GM10248 (cell line): ENCODE results near the gene UBN1.

Source experiments
- CTCF ChIA-PET: fragments of 300-600 bp; sonication (Branson Sonifier 250); formaldehyde crosslinking; extraction: SDS; loops from one replicate; lab custom pipeline; 2021; ENCODE audit warnings: antibody characterized with exemption; lab: Yijun Ruan, JAX
- POLR2A ChIA-PET: fragments of 350-650 bp; sonication (Branson Sonifier 250); formaldehyde crosslinking; extraction: SDS; loops from one replicate; lab custom pipeline; 2020; ENCODE audit warnings: antibody characterized with exemption; lab: Yijun Ruan, JAX
- DNase-seq: peaks from one replicate; pipeline ENCODE4 v3.0.0; 2012; ENCODE audit errors: extremely low spot score
- TF ChIP-seq, protein P1 (sequence below): IDR thresholded peaks from 2 replicates; pipeline ENCODE4 v1.5.1; 2012; ENCODE audit warnings: mild to moderate bottlenecking, low read depth; ENCODE audit errors: extremely low read depth, missing control alignments, control extremely low read depth

Gene UBN1

GRCh38 chr16:4913130-4913773 is 66.0 kb downstream of the UBN1 start:
- POLR2A ChIA-PET = no interaction called here
- DNase-seq = no peak
- TF ChIP-seq, protein P1, sequence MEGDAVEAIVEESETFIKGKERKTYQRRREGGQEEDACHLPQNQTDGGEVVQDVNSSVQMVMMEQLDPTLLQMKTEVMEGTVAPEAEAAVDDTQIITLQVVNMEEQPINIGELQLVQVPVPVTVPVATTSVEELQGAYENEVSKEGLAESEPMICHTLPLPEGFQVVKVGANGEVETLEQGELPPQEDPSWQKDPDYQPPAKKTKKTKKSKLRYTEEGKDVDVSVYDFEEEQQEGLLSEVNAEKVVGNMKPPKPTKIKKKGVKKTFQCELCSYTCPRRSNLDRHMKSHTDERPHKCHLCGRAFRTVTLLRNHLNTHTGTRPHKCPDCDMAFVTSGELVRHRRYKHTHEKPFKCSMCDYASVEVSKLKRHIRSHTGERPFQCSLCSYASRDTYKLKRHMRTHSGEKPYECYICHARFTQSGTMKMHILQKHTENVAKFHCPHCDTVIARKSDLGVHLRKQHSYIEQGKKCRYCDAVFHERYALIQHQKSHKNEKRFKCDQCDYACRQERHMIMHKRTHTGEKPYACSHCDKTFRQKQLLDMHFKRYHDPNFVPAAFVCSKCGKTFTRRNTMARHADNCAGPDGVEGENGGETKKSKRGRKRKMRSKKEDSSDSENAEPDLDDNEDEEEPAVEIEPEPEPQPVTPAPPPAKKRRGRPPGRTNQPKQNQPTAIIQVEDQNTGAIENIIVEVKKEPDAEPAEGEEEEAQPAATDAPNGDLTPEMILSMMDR = no peak
- CTCF ChIA-PET = interaction anchor here (1.9 kb wide), 1 partner anchor 42 kb away, joined by 4 read pairs; no protein-coding TSS in a partner anchor

GRCh38 chr16:4913774-4914525 is 66.7 kb downstream of the UBN1 start:
- TF ChIP-seq, protein P1 = no peak
- ChIA-PET POLR2A (no interaction called here), CTCF (interaction anchor here (1.9 kb wide), 1 partner anchor 42 kb away, joined by 4 read pairs; no protein-coding TSS in a partner anchor)
- DNase-seq = no peak

DNA sequence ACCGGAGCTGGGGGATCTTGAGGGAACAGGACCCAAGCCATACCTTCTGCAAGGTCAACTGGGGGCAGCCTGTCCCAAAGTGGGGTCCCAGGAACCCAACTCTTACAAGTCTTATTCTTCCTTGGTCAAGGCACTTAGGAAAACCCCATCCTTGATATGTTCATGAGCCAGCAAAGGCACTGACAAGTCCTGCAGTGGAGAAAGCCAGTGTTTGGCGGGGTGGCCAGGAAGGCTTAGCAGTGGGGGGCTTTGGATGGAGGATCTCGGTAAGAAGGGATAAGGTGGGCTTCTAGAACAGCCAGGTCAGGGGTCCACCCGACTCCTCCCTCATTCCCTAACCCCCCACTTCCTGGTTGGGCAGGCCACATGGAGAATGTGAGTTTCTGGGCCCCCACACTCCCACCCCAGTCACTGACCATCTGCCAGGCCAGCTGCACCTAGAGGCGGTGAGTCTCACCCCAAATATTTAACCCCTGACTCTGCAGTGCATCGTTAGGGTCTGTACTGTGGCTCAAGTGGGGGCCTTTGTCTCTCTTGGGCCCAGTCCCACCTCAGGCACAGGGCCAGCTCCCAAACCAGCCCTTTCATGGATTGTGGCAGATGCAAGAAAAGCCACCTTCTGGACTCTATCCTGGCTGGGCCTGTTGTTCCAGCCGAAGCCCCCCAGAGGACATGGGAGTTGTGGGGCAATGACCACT is 67.4 kb downstream of the UBN1 start:
- no peak for DNase-seq
- ChIA-PET POLR2A (no interaction called here), CTCF (no interaction called here)
- TF ChIP-seq, protein P1 = no peak

DNA sequence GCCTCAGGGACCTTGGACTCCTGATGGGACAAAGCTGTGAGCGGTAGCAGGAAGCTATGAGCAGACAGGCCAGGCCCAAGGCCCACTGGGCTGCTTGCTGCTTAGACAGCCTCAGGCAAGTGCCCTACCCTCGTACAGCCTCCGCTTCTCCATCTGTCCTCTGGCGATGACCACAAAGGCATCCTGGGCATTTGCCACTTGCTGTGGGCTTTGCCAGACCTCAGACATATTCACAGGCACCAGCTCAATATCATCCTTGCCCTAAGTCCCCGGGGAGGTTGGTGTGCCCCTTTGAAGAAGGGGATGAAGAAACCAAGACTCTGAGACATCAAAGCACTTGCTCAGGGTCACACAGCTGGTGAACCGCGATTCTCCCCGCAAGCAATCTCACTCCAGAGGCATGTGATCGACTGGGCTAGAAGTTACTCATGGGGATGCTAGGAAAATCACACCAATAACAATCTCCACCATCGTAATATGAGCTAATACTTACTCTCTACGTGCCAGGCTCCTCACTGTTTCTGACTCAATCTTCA is 68.0 kb downstream of the UBN1 start:
- DNase-seq = no peak
- TF ChIP-seq, protein P1 = no peak
- ChIA-PET CTCF (no interaction called here), POLR2A (no interaction called here)

- CTCF ChIA-PET = no interaction called here
- no peak for DNase-seq
- TF ChIP-seq, protein P1 = no peak
- POLR2A ChIA-PET = no interaction called here
These were observed 69.8 kb downstream of the UBN1 start for GRCh38 chr16:4917117-4917516.

GRCh38 chr16:4918781-4919251 is 71.5 kb downstream of the UBN1 start:
- TF ChIP-seq, protein P1 = no peak
- POLR2A ChIA-PET = no interaction called here
- CTCF ChIA-PET = interaction anchor here (0.8 kb wide), 1 partner anchor 333 kb away, joined by 3 read pairs; no protein-coding TSS in a partner anchor
- no peak for DNase-seq
